ENCODE measurements around the gene S1PR3. TPM values are rescaled to one million over a fixed set of nuclear protein-coding genes. Genes with fewer than 3 reads are reported as not detected.

Gene S1PR3
- total RNA-seq, 1 donor from 2014 or later, result 3.0 TPM

- H3K27ac Mint-ChIP-seq, result no peak overlapping the region
- no peaks in the 10 kb centered on the region for H3K36me3 Mint-ChIP-seq (ENCODE audit: low read depth)
- DNase-seq (ENCODE audit: low spot score), result no peak
- intact Hi-C loops (cut with micrococcal nuclease), result no loop called here
- H3K9me3 Mint-ChIP-seq, result no peaks in the 10 kb centered on the region
- H3K4me1 Mint-ChIP-seq (ENCODE audit: low read depth), result no peaks in the 10 kb centered on the region
- no peak overlapping the region for H3K4me3 Mint-ChIP-seq
- no peaks in the 10 kb centered on the region for H3K27me3 Mint-ChIP-seq (ENCODE audit: insufficient read depth)
Observed at GRCh38 chr9:89009546-89009840, 18.2 kb downstream of the S1PR3 start.

DNA sequence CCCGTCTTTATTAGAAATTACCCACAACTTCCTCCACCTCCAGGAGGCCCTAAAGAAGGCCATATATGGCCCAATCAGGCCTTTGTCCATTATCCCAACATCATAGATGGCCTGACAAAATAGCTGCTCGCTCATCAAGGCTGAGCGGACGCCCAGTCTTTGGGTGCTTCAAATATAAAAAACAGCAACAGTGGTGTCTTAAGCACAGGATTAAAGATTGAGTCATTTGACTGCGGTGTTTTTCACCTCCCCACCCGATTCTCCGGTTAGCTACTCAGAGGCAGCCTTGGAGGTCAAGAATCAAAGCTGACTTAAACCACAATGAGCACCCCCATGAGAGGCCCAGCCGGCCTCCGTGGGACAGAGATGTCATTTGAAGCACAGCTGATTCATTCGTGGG is 18.8 kb downstream of the S1PR3 start:
- intact Hi-C loops (cut with micrococcal nuclease), result no loop called here
- Mint-ChIP-seq H3K27me3 (ENCODE audit: insufficient read depth) (no peaks in the 10 kb centered on the region), H3K27ac (no peak overlapping the region)

DNA sequence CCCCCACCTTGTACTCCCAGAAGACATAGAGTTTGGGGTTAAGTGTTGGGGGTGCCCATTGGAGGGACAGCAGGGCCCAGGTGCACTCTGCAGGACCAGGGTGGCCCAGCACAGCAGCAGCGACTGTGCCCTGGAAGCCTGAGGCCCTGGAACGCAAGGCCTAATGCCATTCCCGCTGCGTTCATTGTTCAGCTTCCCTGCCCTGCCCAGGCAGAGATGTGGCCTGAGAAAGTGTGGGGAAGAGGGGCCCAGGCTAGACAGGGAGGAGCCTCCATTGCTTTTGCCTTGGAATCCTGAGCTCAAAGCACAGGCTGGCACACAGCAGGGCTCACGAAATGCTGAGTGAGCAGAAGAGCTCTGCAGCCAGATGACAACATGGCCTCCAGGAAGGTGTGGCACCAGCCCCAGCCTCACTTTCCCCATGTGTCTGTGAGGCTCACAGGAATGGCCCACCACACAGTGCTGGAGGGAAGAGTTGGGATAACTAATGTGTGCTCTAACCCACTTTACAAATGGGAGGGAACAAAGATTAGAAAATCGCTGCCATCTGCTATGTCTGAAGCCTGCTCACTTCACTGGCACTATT is 19.4 kb downstream of the S1PR3 start:
- no peaks in the 10 kb centered on the region for H3K36me3 Mint-ChIP-seq (ENCODE audit: low read depth)
- no peak for DNase-seq (ENCODE audit: low spot score)

More for the DNA sequence above, 18.8 kb downstream of the S1PR3 start:
- Mint-ChIP-seq H3K4me3 (no peak overlapping the region), H3K36me3 (ENCODE audit: low read depth) (no peaks in the 10 kb centered on the region), H3K9me3 (no peaks in the 10 kb centered on the region), H3K4me1 (ENCODE audit: low read depth) (no peaks in the 10 kb centered on the region)
- DNase-seq (ENCODE audit: low spot score), result no peak

DNA sequence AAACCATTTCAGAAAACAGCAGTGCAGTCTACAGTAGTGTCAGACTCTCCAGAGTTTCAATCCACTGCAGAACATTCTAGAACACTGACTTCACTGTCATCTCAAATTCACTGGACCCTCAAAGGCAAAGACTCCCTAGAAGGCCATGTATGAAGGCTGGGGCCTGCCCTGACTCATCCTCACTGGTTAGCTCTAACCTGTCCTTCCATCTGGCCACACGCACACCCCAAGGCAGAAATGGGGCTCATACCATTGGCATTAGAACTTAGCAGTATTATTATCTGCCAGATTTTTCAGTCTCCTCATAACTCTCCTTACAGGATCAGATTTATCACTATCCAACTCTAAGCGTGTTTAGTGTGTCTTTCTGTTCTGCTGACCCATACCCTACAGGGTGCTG is 20.4 kb downstream of the S1PR3 start:
- Mint-ChIP-seq H3K4me3 (no peak overlapping the region), H3K27ac (no peak overlapping the region), H3K36me3 (ENCODE audit: low read depth) (no peaks in the 10 kb centered on the region), H3K27me3 (ENCODE audit: insufficient read depth) (no peaks in the 10 kb centered on the region), H3K4me1 (ENCODE audit: low read depth) (no peaks in the 10 kb centered on the region), H3K9me3 (no peaks in the 10 kb centered on the region)
- intact Hi-C loops (cut with micrococcal nuclease), result no loop called here
- DNase-seq (ENCODE audit: low spot score), result no peak

More for the DNA sequence above, 19.4 kb downstream of the S1PR3 start:
- no peaks in the 10 kb centered on the region for H3K9me3 Mint-ChIP-seq
- H3K4me3 Mint-ChIP-seq, result no peak overlapping the region
- H3K4me1 Mint-ChIP-seq (ENCODE audit: low read depth), result no peaks in the 10 kb centered on the region
- intact Hi-C loops (cut with micrococcal nuclease), result no loop called here
- H3K27ac Mint-ChIP-seq, result no peak overlapping the region
- no peaks in the 10 kb centered on the region for H3K27me3 Mint-ChIP-seq (ENCODE audit: insufficient read depth)

GRCh38 chr9:89012294-89013042 is 21.2 kb downstream of the S1PR3 start:
- Mint-ChIP-seq H3K4me3 (no peak overlapping the region), H3K36me3 (ENCODE audit: low read depth) (no peaks in the 10 kb centered on the region), H3K27ac (no peak overlapping the region), H3K4me1 (ENCODE audit: low read depth) (no peaks in the 10 kb centered on the region), H3K9me3 (no peaks in the 10 kb centered on the region), H3K27me3 (ENCODE audit: insufficient read depth) (peaks cover 4% of the 10 kb centered on the region)
- intact Hi-C loops (cut with micrococcal nuclease), result no loop called here
- no peak for DNase-seq (ENCODE audit: low spot score)

DNA sequence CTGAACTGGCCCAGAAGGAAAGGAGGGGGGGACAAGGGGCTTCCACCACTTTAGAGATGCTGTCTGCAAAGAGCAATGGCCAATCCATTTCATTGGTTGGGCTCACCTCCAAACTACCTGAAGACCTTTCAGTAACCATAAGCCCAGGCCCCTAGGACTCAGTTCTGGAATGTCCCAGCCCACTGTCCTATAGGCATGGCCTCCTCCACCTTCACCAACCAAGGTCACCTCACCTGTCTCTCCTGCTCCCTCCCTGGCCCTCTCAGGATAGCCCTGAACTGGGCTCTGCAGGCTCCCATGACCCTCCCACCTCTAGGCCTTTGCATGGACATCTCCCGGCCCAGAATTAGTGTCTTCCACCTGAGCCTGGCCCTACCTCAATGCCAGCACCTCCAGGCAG is 22.4 kb downstream of the S1PR3 start:
- H3K4me3 Mint-ChIP-seq, result no peak overlapping the region
- H3K36me3 Mint-ChIP-seq (ENCODE audit: low read depth), result no peaks in the 10 kb centered on the region
- peaks cover 13% of the 10 kb centered on the region for H3K27me3 Mint-ChIP-seq (ENCODE audit: insufficient read depth)
- no peak overlapping the region for H3K27ac Mint-ChIP-seq
- DNase-seq (ENCODE audit: low spot score), result no peak
- no peaks in the 10 kb centered on the region for H3K9me3 Mint-ChIP-seq
- intact Hi-C loops (cut with micrococcal nuclease), result no loop called here
- no peaks in the 10 kb centered on the region for H3K4me1 Mint-ChIP-seq (ENCODE audit: low read depth)

DNA sequence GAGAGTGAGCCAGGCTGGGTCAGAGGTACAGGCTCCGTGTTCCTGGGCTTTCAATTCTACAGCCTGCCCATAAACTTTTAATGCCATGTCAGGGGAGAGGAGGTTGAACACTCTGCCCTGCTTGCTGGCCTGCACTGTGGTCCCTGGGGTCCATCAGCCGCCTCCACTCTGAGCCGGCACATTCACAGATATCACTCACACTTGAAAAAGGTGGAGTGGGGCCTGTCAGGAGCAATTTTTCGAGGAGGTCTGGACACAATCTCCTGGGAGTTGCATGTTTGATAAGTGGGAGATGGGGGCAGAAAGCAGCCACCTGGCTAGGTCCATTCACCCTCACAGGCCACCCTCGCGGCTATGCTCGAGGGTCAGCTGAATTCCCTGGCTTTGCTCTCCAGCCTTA is 22.9 kb downstream of the S1PR3 start:
- peaks cover 18% of the 10 kb centered on the region for H3K27me3 Mint-ChIP-seq (ENCODE audit: insufficient read depth)
- intact Hi-C loops (cut with micrococcal nuclease), result no loop called here
- H3K27ac Mint-ChIP-seq, result no peak overlapping the region
- no peaks in the 10 kb centered on the region for H3K36me3 Mint-ChIP-seq (ENCODE audit: low read depth)
- no peak overlapping the region for H3K4me3 Mint-ChIP-seq
- no peak for DNase-seq (ENCODE audit: low spot score)
- no peaks in the 10 kb centered on the region for H3K4me1 Mint-ChIP-seq (ENCODE audit: low read depth)
- H3K9me3 Mint-ChIP-seq, result no peaks in the 10 kb centered on the region

DNA sequence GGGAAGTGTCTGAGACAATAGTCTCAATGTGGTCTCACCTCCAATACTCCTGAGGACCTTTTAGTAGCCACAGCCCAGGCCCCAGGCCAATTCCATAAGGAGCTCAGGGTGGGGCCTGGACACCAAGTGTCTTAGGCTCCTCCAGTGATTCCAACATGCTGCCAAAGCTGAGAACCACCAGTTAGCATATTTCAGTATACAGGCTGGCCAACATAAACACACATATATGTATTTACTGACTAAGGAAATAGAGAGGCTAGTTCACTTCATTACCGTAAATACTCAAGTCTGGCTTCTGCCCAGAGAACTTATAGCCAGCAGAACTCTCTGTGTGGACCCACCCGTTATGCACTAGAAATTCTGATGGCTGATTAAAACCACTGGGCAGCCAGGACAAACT is 24.1 kb downstream of the S1PR3 start:
- DNase-seq (ENCODE audit: low spot score), result no peak
- Mint-ChIP-seq H3K27ac (no peak overlapping the region), H3K9me3 (no peaks in the 10 kb centered on the region), H3K27me3 (ENCODE audit: insufficient read depth) (peaks cover 19% of the 10 kb centered on the region), H3K4me3 (no peak overlapping the region), H3K4me1 (ENCODE audit: low read depth) (no peaks in the 10 kb centered on the region), H3K36me3 (ENCODE audit: low read depth) (no peaks in the 10 kb centered on the region)
- intact Hi-C loops (cut with micrococcal nuclease), result no loop called here

DNA sequence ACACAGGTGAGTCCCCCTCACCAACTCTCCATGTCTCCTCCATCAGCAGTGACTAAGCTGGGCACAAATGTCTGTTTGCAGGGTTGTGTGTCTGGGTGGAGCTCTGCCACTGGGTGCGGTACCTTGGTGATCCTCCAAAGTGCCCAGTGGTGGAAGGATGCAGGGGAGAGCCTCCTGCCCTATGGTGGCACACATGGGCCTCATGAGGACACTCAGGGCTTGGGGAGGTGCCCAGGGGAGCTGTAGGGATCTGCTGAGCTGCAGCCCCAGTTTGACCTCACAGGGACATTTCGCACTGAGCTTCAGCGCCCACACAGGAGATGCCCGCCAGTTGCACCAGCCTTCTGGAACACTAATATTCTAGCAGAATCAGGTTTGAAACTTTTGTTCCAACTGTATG is 29.5 kb downstream of the S1PR3 start:
- Mint-ChIP-seq H3K9me3 (no peaks in the 10 kb centered on the region), H3K4me3 (no peak overlapping the region), H3K36me3 (ENCODE audit: low read depth) (no peaks in the 10 kb centered on the region), H3K27me3 (ENCODE audit: insufficient read depth) (peaks cover 19% of the 10 kb centered on the region), H3K27ac (no peak overlapping the region), H3K4me1 (ENCODE audit: low read depth) (no peaks in the 10 kb centered on the region)
- DNase-seq (ENCODE audit: low spot score), result no peak
- intact Hi-C loops (cut with micrococcal nuclease), result no loop called here

DNA sequence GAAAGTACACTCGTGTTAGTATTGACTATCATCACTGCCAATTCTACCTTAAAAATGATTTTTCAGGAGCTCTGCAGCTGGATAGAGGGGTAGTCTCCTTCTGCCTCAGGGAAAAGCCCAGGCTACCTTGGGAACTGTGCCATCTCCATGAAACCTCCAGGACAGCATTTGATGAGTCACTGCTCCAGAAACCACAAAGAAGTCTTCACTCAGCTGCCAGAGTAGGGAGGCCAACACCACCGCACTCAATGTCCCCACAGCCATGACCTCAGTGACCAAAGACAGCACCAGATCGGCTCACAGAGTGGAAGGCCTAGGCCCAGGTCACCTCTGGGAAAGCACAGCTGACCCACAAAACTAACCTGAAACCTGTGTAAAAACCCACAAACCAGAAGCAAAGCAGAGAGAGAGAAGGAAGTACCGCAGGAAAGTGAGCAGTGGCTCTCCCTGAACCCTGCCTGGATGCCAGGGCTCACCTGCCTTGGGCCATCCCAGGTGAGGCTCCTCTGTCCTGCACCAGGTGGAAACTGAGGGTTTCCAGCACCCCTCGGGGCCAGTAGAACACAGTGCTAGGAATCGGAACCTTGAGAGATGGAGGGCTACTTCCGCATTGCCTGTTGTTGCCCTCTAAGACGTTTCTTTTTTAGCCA is 30.0 kb downstream of the S1PR3 start:
- H3K27me3 Mint-ChIP-seq (ENCODE audit: insufficient read depth), result peaks cover 19% of the 10 kb centered on the region
- H3K4me3 Mint-ChIP-seq, result no peak overlapping the region
- no peaks in the 10 kb centered on the region for H3K36me3 Mint-ChIP-seq (ENCODE audit: low read depth)
- no peak for DNase-seq (ENCODE audit: low spot score)
- H3K4me1 Mint-ChIP-seq (ENCODE audit: low read depth), result no peaks in the 10 kb centered on the region
- H3K27ac Mint-ChIP-seq, result no peak overlapping the region
- no peaks in the 10 kb centered on the region for H3K9me3 Mint-ChIP-seq
- intact Hi-C loops (cut with micrococcal nuclease), result no loop called here

- Mint-ChIP-seq H3K4me1 (ENCODE audit: low read depth) (no peaks in the 10 kb centered on the region), H3K9me3 (no peaks in the 10 kb centered on the region), H3K27ac (no peak overlapping the region), H3K27me3 (ENCODE audit: insufficient read depth) (peaks cover 20% of the 10 kb centered on the region), H3K36me3 (ENCODE audit: low read depth) (no peaks in the 10 kb centered on the region), H3K4me3 (no peak overlapping the region)
- intact Hi-C loops (cut with micrococcal nuclease), result no loop called here
- no peak for DNase-seq (ENCODE audit: low spot score)
Observed at GRCh38 chr9:89022001-89022759, 30.9 kb downstream of the S1PR3 start.

GRCh38 chr9:89022902-89023301 is 31.6 kb downstream of the S1PR3 start:
- H3K36me3 Mint-ChIP-seq (ENCODE audit: low read depth), result no peaks in the 10 kb centered on the region
- no peak for DNase-seq (ENCODE audit: low spot score)
- H3K4me1 Mint-ChIP-seq (ENCODE audit: low read depth), result no peaks in the 10 kb centered on the region
- peaks cover 14% of the 10 kb centered on the region for H3K27me3 Mint-ChIP-seq (ENCODE audit: insufficient read depth)
- H3K4me3 Mint-ChIP-seq, result no peak overlapping the region
- intact Hi-C loops (cut with micrococcal nuclease), result no loop called here
- H3K9me3 Mint-ChIP-seq, result no peaks in the 10 kb centered on the region
- no peak overlapping the region for H3K27ac Mint-ChIP-seq

DNA sequence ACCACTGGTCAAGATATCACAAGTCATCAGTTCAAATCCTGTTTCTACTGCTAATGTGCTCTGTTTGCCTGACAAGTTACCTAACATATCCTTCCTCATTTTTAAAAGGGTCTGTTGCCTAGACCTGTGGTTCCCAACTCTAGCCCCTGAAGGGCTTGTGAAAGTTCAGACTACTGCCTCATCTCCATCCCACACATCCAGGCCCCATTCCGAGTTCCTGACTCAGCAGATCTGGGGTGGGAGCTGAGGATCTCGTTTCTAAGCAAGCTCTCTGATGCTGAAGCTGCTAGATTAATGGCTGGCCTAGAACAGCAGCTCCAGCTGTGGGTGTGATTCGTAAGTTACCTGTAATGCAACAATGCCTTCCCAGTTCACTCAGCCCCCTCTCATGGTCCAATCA is 32.5 kb downstream of the S1PR3 start:
- no peaks in the 10 kb centered on the region for H3K4me1 Mint-ChIP-seq (ENCODE audit: low read depth)
- no peak overlapping the region for H3K4me3 Mint-ChIP-seq
- intact Hi-C loops (cut with micrococcal nuclease), result no loop called here
- H3K27ac Mint-ChIP-seq, result no peak overlapping the region
- no peaks in the 10 kb centered on the region for H3K9me3 Mint-ChIP-seq
- DNase-seq (ENCODE audit: low spot score), result no peak
- H3K36me3 Mint-ChIP-seq (ENCODE audit: low read depth), result no peaks in the 10 kb centered on the region
- H3K27me3 Mint-ChIP-seq (ENCODE audit: insufficient read depth), result peaks cover 9% of the 10 kb centered on the region

Measured in activated T-helper 1 cell treated with anti-CD3 and anti-CD28 coated beads, Interleukin-12 subunit alpha, Interleukin-12 subunit beta, Interleukin-2, Interleukin-4 antibody, amounts not matched to agents 30 ng/mL and 10 ng/mL and 1 ng/mL, durations not matched to agents 14 hours and 24 hours and 36 hours (primary cell).